ENCODE results near the gene TNFRSF21.

- no peak for TF ChIP-seq NR2C2 (CRISPR knock-in tag; IDR thresholded peaks at IDR 0.05)
- TF ChIP-seq NR2C2 (tag; IDR thresholded peaks at IDR 0.05): no peak
- TF ChIP-seq YY1 (IDR thresholded peaks at IDR 0.05; ENCODE audit: borderline replicate concordance in 1 of 3, control insufficient read depth in 1 of 3, extremely low read depth in 1 of 3, insufficient read depth in 3 of 3, insufficient read length in 1 of 3, insufficient replicate concordance in 2 of 3, low read depth in 1 of 3, low read length in 2 of 3): no peak
- TF ChIP-seq ZNF263 (CRISPR knock-in tag; IDR thresholded peaks at IDR 0.05; ENCODE audit: borderline replicate concordance): no peak
- TF ChIP-seq, protein P1, sequence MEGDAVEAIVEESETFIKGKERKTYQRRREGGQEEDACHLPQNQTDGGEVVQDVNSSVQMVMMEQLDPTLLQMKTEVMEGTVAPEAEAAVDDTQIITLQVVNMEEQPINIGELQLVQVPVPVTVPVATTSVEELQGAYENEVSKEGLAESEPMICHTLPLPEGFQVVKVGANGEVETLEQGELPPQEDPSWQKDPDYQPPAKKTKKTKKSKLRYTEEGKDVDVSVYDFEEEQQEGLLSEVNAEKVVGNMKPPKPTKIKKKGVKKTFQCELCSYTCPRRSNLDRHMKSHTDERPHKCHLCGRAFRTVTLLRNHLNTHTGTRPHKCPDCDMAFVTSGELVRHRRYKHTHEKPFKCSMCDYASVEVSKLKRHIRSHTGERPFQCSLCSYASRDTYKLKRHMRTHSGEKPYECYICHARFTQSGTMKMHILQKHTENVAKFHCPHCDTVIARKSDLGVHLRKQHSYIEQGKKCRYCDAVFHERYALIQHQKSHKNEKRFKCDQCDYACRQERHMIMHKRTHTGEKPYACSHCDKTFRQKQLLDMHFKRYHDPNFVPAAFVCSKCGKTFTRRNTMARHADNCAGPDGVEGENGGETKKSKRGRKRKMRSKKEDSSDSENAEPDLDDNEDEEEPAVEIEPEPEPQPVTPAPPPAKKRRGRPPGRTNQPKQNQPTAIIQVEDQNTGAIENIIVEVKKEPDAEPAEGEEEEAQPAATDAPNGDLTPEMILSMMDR (IDR thresholded peaks at IDR 0.05 in 2 of 3, conservative IDR thresholded peaks at IDR 0.05 in 1 of 3; ENCODE audit: insufficient read depth in 2 of 3, low read depth in 1 of 3, low read length in 3 of 3): no peak
- TF ChIP-seq EZH2 (IDR thresholded peaks at IDR 0.05; ENCODE audit: borderline replicate concordance, low read depth, low read length): no peak
Measured at GRCh38 chr6:47196113-47196512, 113.6 kb downstream of the TNFRSF21 start.
